Keratinocyte (primary cell): ENCODE data around the gene DIS3L2. TPM values are rescaled to one million over a fixed set of nuclear protein-coding genes. Genes with fewer than 3 reads are reported as not detected.

Source experiments
- DNase-seq: peaks from one replicate; pipeline ENCODE4 v3.0.0-alpha.2; 2011; ENCODE audit warnings: low read depth, missing footprints, low spot score
- FAIRE-seq: peaks from 2 replicates; lab custom pipeline; 2011; peaks lifted over from hg19 to GRCh38; lab: Jason Lieb, UNC
- H2AFZ ChIP-seq: 2 replicates; pipeline ENCODE4 v1.6.0; 2012; ENCODE audit warnings: low read length, control low read depth, inconsistent platforms; ENCODE audit not compliant: control insufficient read depth
- H3K27ac ChIP-seq: 2 replicates; pipeline ENCODE4 v1.5.1; 2011; ENCODE audit warnings: low read length; ENCODE audit not compliant: control insufficient read depth, insufficient read depth
- H3K27me3 ChIP-seq: 3 replicates; pipeline ENCODE4 v1.6.0; 2011; ENCODE audit warnings: low read length; ENCODE audit not compliant: control insufficient read depth, insufficient read depth; ENCODE audit errors: extremely low read depth
- H3K36me3 ChIP-seq, 2 experiments: 2 replicates in 1 of 2; 3 replicates in 1 of 2; pipeline ENCODE4 v1.5.1; 2011; ENCODE audit warnings: low read length in 2 of 2, mild to moderate bottlenecking in 1 of 2; ENCODE audit not compliant: control insufficient read depth in 2 of 2, insufficient read depth in 2 of 2; ENCODE audit errors: extremely low read depth in 1 of 2
- H3K4me1 ChIP-seq: 3 replicates; pipeline ENCODE4 v1.5.1; 2011; ENCODE audit warnings: low read length; ENCODE audit not compliant: control insufficient read depth, insufficient read depth; ENCODE audit errors: extremely low read depth
- H3K4me2 ChIP-seq: 3 replicates; pipeline ENCODE4 v1.6.0; 2011; ENCODE audit warnings: low read depth, low read length; ENCODE audit not compliant: control insufficient read depth, insufficient read depth; ENCODE audit errors: extremely low read depth
- H3K4me3 ChIP-seq, 3 experiments: fragments of 200-600 bp in 1 of 3; sonication (generic) in 1 of 3; 2 replicates in 2 of 3; 3 replicates in 1 of 3; pipeline ENCODE4 v1.5.1; 2011 to 2016; ENCODE audit warnings: low read length in 3 of 3, mild to moderate bottlenecking in 3 of 3, control low read depth in 2 of 3, inconsistent platforms in 1 of 3, low read depth in 1 of 3, mixed read lengths in 1 of 3, mixed run types in 1 of 3, moderate library complexity in 1 of 3; ENCODE audit not compliant: control insufficient read depth in 2 of 3, insufficient read depth in 2 of 3; ENCODE audit errors: extremely low read depth in 1 of 3
- H3K79me2 ChIP-seq: 2 replicates; pipeline ENCODE4 v1.6.0; 2012; ENCODE audit warnings: low read length; ENCODE audit not compliant: control insufficient read depth, insufficient read depth
- H3K9ac ChIP-seq: 3 replicates; pipeline ENCODE4 v1.6.0; 2011; ENCODE audit warnings: low read length; ENCODE audit not compliant: control insufficient read depth, insufficient read depth; ENCODE audit errors: extremely low read depth
- H3K9me1 ChIP-seq: 3 replicates; pipeline ENCODE4 v1.6.0; 2011; ENCODE audit warnings: low read length; ENCODE audit not compliant: control insufficient read depth, insufficient read depth; ENCODE audit errors: extremely low read depth
- H3K9me3 ChIP-seq: 2 replicates; pipeline ENCODE4 v1.5.1; 2012; ENCODE audit warnings: low read depth, low read length; ENCODE audit not compliant: control insufficient read depth
- H4K20me1 ChIP-seq: 3 replicates; pipeline ENCODE4 v1.6.0; 2011; ENCODE audit warnings: low read length; ENCODE audit not compliant: control insufficient read depth, insufficient read depth; ENCODE audit errors: extremely low read depth
- CTCF ChIP-seq, 3 experiments: IDR thresholded peaks in 1 of 3; conservative IDR thresholded peaks in 1 of 3; optimal IDR thresholded peaks in 1 of 3; 2 replicates in 2 of 3; 3 replicates in 1 of 3; pipeline versions ENCODE3 to v1.5.1; 2011; ENCODE audit warnings: low read length in 3 of 3, mild to moderate bottlenecking in 3 of 3, moderate library complexity in 2 of 3, control low read depth in 1 of 3, inconsistent platforms in 1 of 3; ENCODE audit not compliant: insufficient read depth in 2 of 3; ENCODE audit errors: extremely low read depth in 1 of 3
- EZH2 ChIP-seq: IDR thresholded peaks from one replicate; pipeline ENCODE4 v1.6.1; 2012; ENCODE audit warnings: inconsistent platforms, mild to moderate bottlenecking, low read length, moderate library complexity
- dilution Hi-C: fragments of 300-500 bp; cut with MboI; formaldehyde crosslinking; loops from one replicate; pipeline ENCODE4 v1.7.0; 2020; ENCODE audit warnings: low sequenced_read_pairs; ENCODE audit not compliant: extremely low pct_ligation_motif_present
- polyA plus RNA-seq, 5 experiments: library from polyadenylated mRNA; depleted of rRNA in 3 of 5; stranded (reverse) in 3 of 5; stranded (forward) in 1 of 5; unstranded in 1 of 5; fragments of >200 nt; gene quantifications; 1 replicate in 1 of 5; 2 replicates in 3 of 5; 3 replicates in 1 of 5; pipeline versions ENCODE4 v1.2.1 to v1.2.3, GENCODE V29; 2011 to 2012; ENCODE audit warnings: missing spikeins in 2 of 5, low read depth in 1 of 5, low replicate concordance in 1 of 5

Gene DIS3L2
- polyA plus RNA-seq, 1 donor (not counting 4 experiments of a cell fraction or from before 2014, with no cell fraction given) = 8.6 TPM

- H3K27me3 ChIP-seq = no peaks in the 10 kb centered on the region
- peaks cover 10% of the 10 kb centered on the region for H3K4me1 ChIP-seq
- no peaks in the 10 kb centered on the region for H3K9me1 ChIP-seq
- peaks cover 11% of the 10 kb centered on the region for H3K79me2 ChIP-seq
- no peaks in the 10 kb centered on the region for H4K20me1 ChIP-seq
- H3K36me3 ChIP-seq = no peaks in the 10 kb centered on the region
- H3K4me3 ChIP-seq = no peak overlapping the region
- no peak overlapping the region for H2AFZ ChIP-seq
- dilution Hi-C loops = no loop called here
- TF ChIP-seq EZH2 (no peak), CTCF (optimal IDR thresholded peaks at IDR 0.05 in 1 of 3, IDR thresholded peaks at IDR 0.05 in 1 of 3, conservative IDR thresholded peaks at IDR 0.05 in 1 of 3; ENCODE audit: extremely low read depth in 1 of 3, insufficient read depth in 2 of 3, low read length in 3 of 3) (no peak)
- H3K4me2 ChIP-seq = no peak overlapping the region
- no peak overlapping the region for H3K9ac ChIP-seq
- no peaks in the 10 kb centered on the region for H3K9me3 ChIP-seq
- FAIRE-seq (no peak), DNase-seq (no peak)
- no peak overlapping the region for H3K27ac ChIP-seq
Measured at GRCh38 chr2:231957913-231958763, 3.4 kb upstream of the DIS3L2 start.

GRCh38 chr2:231960810-231961348 lies 634 bp upstream of the DIS3L2 start:
- DNase-seq (no peak), FAIRE-seq (no peak)
- no peaks in the 10 kb centered on the region for H3K27me3 ChIP-seq
- no peaks in the 10 kb centered on the region for H4K20me1 ChIP-seq
- H3K9me3 ChIP-seq = no peaks in the 10 kb centered on the region
- H3K36me3 ChIP-seq = no peaks in the 10 kb centered on the region
- H2AFZ ChIP-seq = peak overlapping the region; percentile 95
- peak overlapping the region; percentile 91 for H3K9ac ChIP-seq
- TF ChIP-seq EZH2 (no peak), CTCF (optimal IDR thresholded peaks at IDR 0.05 in 1 of 3, IDR thresholded peaks at IDR 0.05 in 1 of 3, conservative IDR thresholded peaks at IDR 0.05 in 1 of 3; ENCODE audit: extremely low read depth in 1 of 3, insufficient read depth in 2 of 3, low read length in 3 of 3) (no peak)
- no peaks in the 10 kb centered on the region for H3K9me1 ChIP-seq
- H3K4me2 ChIP-seq = peak overlapping the region; percentile 79
- H3K79me2 ChIP-seq = peaks cover 37% of the 10 kb centered on the region
- dilution Hi-C loops = no loop called here
- peaks cover 19% of the 10 kb centered on the region for H3K4me1 ChIP-seq
- H3K4me3 ChIP-seq = peak overlapping the region; percentile 76 to 98 (median 94)
- peak overlapping the region; percentile 83 for H3K27ac ChIP-seq
